ENCODE results near the gene RAPGEF2.

RAPGEF2 gene

DNA sequence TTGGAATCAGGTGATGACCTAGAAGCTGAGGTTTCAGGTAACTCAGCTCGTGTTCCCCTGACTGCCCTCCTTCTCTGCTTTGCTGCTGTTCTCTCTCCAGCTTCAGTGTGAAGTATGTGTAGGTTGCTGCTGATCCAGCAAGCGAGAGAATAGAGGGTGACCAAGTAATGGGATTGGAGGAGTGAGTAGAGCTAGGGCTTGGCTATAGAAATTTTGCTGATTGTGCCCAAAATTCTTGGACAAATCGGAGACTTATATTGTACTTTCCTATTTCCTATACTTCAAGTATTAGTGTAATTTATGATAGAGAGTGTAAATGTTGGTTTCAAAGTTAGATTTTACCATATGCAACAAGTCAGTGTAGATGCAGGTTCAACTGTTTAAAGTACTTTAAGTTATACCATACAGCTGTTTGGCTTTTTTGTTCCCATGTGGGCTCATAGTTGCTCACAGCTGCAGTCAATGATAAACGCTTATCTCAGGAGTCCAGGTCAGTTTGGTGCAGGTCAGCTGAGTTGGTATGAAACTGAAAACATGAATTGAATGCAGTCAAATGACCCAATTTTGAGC is 48.0 kb downstream of the RAPGEF2 start:
- Histone ChIP-seq H3K27ac (ENCODE audit: low read depth, low read length) (no peak overlapping the region), H3K4me3 (ENCODE audit: insufficient read depth, low read length, poor library complexity, severe bottlenecking) (no peak overlapping the region), H3K27me3 (ENCODE audit: low read length) (no peaks in the 10 kb centered on the region), H3K36me3 (ENCODE audit: low read length) (no peaks in the 10 kb centered on the region), H3K4me2 (ENCODE audit: low read depth, low read length, poor library complexity, severe bottlenecking) (no peak overlapping the region), H4K20me1 (ENCODE audit: low read depth, low read length) (0 out of 2 replicates have a peak, but pooled peaks cover 3% of the 10 kb centered on the region), H3K9me3 (ENCODE audit: insufficient read depth, low read length) (no peaks in the 10 kb centered on the region), H2AFZ (ENCODE audit: low read depth, low read length, severe bottlenecking) (no peak overlapping the region), H3F3A (ENCODE audit: insufficient read depth) (no peaks in the 10 kb centered on the region), H3K9ac (ENCODE audit: low read length) (no peak overlapping the region), H3K9me2 (replicated peaks; ENCODE audit: insufficient read depth, low read length) (no peaks in the 10 kb centered on the region), H3K79me2 (ENCODE audit: insufficient read depth, low read length) (no peaks in the 10 kb centered on the region)
- TF ChIP-seq CTCF (IDR thresholded peaks at IDR 0.05; ENCODE audit: insufficient read depth, low read length, poor library complexity, severe bottlenecking) (no peak), EZH2phosphoT487 (conservative IDR thresholded peaks at IDR 0.05; ENCODE audit: low read length) (no peak)

GRCh38 chr4:159151689-159152088 is 48.8 kb downstream of the RAPGEF2 start:
- Histone ChIP-seq H2AFZ (ENCODE audit: low read depth, low read length, severe bottlenecking) (no peak overlapping the region), H3K27me3 (ENCODE audit: low read length) (no peaks in the 10 kb centered on the region), H3K4me2 (ENCODE audit: low read depth, low read length, poor library complexity, severe bottlenecking) (no peak overlapping the region), H3K36me3 (ENCODE audit: low read length) (no peaks in the 10 kb centered on the region), H3K9me2 (replicated peaks; ENCODE audit: insufficient read depth, low read length) (no peaks in the 10 kb centered on the region), H3F3A (ENCODE audit: insufficient read depth) (no peaks in the 10 kb centered on the region), H3K9ac (ENCODE audit: low read length) (no peak overlapping the region), H3K4me3 (ENCODE audit: insufficient read depth, low read length, poor library complexity, severe bottlenecking) (no peak overlapping the region), H3K27ac (ENCODE audit: low read depth, low read length) (no peak overlapping the region), H3K79me2 (ENCODE audit: insufficient read depth, low read length) (no peaks in the 10 kb centered on the region), H3K9me3 (ENCODE audit: insufficient read depth, low read length) (no peaks in the 10 kb centered on the region), H4K20me1 (ENCODE audit: low read depth, low read length) (0 out of 2 replicates have a peak, but pooled peaks cover 3% of the 10 kb centered on the region)
- no peak for TF ChIP-seq EZH2phosphoT487 (conservative IDR thresholded peaks at IDR 0.05; ENCODE audit: low read length)

DNA sequence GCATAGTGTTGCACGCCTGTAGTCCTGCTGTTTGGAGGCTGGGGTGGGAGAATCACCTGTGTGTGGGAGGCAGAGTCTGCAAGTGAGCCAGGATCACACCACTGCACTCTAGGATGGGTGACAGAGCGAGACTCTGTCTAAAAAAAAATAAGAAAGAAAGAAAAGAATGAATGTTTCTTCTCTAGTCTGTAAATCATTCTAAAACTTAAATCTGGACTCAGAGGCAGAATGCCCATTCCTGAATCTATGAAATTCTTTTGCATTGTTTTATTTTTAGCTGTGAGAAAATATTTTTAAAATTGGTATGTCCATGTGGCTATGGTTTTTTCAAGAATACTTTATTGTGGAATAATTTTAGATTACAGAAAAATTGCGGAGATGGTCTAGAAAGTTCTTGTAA is 49.3 kb downstream of the RAPGEF2 start:
- H2AFZ ChIP-seq (ENCODE audit: low read depth, low read length, severe bottlenecking): no peak overlapping the region
- H3K9me2 ChIP-seq (replicated peaks; ENCODE audit: insufficient read depth, low read length): no peaks in the 10 kb centered on the region
- H3K27me3 ChIP-seq (ENCODE audit: low read length): no peaks in the 10 kb centered on the region
- TF ChIP-seq CTCF (IDR thresholded peaks at IDR 0.05; ENCODE audit: insufficient read depth, low read length, poor library complexity, severe bottlenecking) (no peak), EZH2phosphoT487 (conservative IDR thresholded peaks at IDR 0.05; ENCODE audit: low read length) (no peak)
- H3F3A ChIP-seq (ENCODE audit: insufficient read depth): no peaks in the 10 kb centered on the region
- no peak overlapping the region for H3K9ac ChIP-seq (ENCODE audit: low read length)
- no peaks in the 10 kb centered on the region for H3K36me3 ChIP-seq (ENCODE audit: low read length)
- no peak overlapping the region for H3K27ac ChIP-seq (ENCODE audit: low read depth, low read length)
- no peak overlapping the region for H3K4me2 ChIP-seq (ENCODE audit: low read depth, low read length, poor library complexity, severe bottlenecking)
- no peak overlapping the region for H3K4me3 ChIP-seq (ENCODE audit: insufficient read depth, low read length, poor library complexity, severe bottlenecking)
- H3K9me3 ChIP-seq (ENCODE audit: insufficient read depth, low read length): no peaks in the 10 kb centered on the region
- H4K20me1 ChIP-seq (ENCODE audit: low read depth, low read length): no peaks in the 10 kb centered on the region
- no peaks in the 10 kb centered on the region for H3K79me2 ChIP-seq (ENCODE audit: insufficient read depth, low read length)

DNA sequence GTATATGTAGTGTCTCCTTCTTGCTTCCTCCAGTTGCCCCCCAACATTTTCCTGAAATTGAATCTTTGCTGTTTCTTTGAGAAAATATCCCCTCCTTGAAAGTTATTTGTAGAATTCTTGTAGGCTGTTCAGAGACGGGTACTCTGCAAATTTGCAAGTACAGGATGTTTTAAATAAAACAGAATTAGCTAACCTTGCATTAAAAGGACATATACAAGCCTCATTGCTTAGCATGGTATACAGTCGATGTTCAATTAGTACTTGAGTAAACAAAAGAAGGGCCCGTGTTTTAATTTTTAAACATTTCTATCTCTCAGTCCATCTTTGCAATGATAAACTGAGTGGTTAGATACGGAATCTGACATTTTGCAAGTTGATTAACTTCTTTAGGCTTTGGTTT is 50.8 kb downstream of the RAPGEF2 start:
- no peaks in the 10 kb centered on the region for H3K27me3 ChIP-seq (ENCODE audit: low read length)
- no peaks in the 10 kb centered on the region for H3K36me3 ChIP-seq (ENCODE audit: low read length)
- no peaks in the 10 kb centered on the region for H3K9me3 ChIP-seq (ENCODE audit: insufficient read depth, low read length)
- no peaks in the 10 kb centered on the region for H3F3A ChIP-seq (ENCODE audit: insufficient read depth)
- H3K9ac ChIP-seq (ENCODE audit: low read length): no peak overlapping the region
- H3K79me2 ChIP-seq (ENCODE audit: insufficient read depth, low read length): no peaks in the 10 kb centered on the region
- H3K9me2 ChIP-seq (replicated peaks; ENCODE audit: insufficient read depth, low read length): no peaks in the 10 kb centered on the region
- TF ChIP-seq EZH2phosphoT487 (conservative IDR thresholded peaks at IDR 0.05; ENCODE audit: low read length) (no peak), CTCF (IDR thresholded peaks at IDR 0.05; ENCODE audit: insufficient read depth, low read length, poor library complexity, severe bottlenecking) (no peak)
- no peak overlapping the region for H3K27ac ChIP-seq (ENCODE audit: low read depth, low read length)
- no peak overlapping the region for H3K4me2 ChIP-seq (ENCODE audit: low read depth, low read length, poor library complexity, severe bottlenecking)
- no peaks in the 10 kb centered on the region for H4K20me1 ChIP-seq (ENCODE audit: low read depth, low read length)
- H2AFZ ChIP-seq (ENCODE audit: low read depth, low read length, severe bottlenecking): no peak overlapping the region
- no peak overlapping the region for H3K4me3 ChIP-seq (ENCODE audit: insufficient read depth, low read length, poor library complexity, severe bottlenecking)
